T47D (cell line): Measurements from ENCODE around the gene VRK3.
A peak's percentile ranks its signal among the peaks of the same experiment; 100 is the strongest.

Source experiments
- DNase-seq, 2 experiments: peaks; one replicate each; pipeline versions ENCODE4 v3.0.0 to v3.0.0-alpha.2; 2011 to 2012; ENCODE audit warnings: low read depth in 1 of 2, low spot score in 1 of 2
- JUND ChIP-seq: IDR thresholded peaks from 2 replicates; pipeline ENCODE4 v1.6.1; 2012; ENCODE audit warnings: low read depth
- in situ Hi-C: cut with HindIII; loops from 2 replicates; pipeline ENCODE4 v1.10.0; 2016; ENCODE audit warnings: low sequenced_read_pairs, low pct_unique_long_range_greater_than_20kb

Gene VRK3

GRCh38 chr19:50022823-50023222 is 2.3 kb downstream of the VRK3 start:
- TF ChIP-seq JUND: no peak
- DNase-seq: no peak
- in situ Hi-C loops: no loop called here

DNA sequence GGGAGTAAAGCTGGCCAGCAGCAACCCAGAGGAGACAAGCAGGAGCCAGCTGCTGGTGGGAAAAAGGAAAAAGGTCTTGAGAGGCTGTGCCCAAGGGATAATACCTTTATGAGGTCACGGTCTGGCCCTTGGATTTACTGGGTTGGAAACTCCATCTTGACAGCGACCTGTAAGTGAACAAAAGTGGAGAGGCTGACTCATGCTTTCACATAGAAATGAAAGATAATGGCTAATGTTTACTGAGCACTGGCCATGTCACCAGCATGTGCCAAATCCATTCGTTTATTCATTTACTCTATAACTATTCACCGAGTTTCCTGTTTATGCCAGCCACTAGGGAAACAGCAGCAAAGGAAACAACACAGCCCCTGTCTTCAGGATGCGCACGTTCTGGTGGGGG is 4.7 kb downstream of the VRK3 start:
- in situ Hi-C loops: no loop called here
- no peak for TF ChIP-seq JUND
- no peak for DNase-seq

- no peak for TF ChIP-seq JUND
- no peak for DNase-seq
- in situ Hi-C loops: no loop called here
Observed at GRCh38 chr19:50016225-50016807, 8.9 kb downstream of the VRK3 start.

- no peak for TF ChIP-seq JUND
- in situ Hi-C loops: no loop called here
- peak; percentile 24 for DNase-seq
Observed at GRCh38 chr19:50008532-50008931, 16.6 kb downstream of the VRK3 start.

GRCh38 chr19:50007947-50008346 is 17.2 kb downstream of the VRK3 start:
- DNase-seq: no peak
- no peak for TF ChIP-seq JUND
- in situ Hi-C loops: no loop called here

DNA sequence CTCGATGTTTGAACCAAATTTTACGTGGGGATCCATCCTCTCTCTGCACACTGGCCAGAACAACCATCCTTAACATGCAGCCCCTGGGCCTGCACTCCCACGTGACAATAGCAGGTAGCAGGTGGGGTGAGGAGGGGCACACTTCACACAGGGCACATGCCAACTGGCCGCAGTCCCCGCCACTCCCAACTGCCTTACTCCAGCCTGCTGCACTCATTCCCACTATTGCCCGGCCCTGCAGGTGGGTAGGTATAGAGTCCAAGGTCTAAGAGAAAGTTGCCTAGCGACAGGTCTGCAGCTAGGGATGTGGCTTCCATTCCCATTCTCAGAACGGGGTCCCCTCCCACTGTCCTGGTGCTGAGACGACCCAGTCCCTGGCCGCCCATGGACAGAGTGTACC is 18.0 kb downstream of the VRK3 start:
- in situ Hi-C loops: no loop called here
- no peak for DNase-seq
- TF ChIP-seq JUND: no peak

DNA sequence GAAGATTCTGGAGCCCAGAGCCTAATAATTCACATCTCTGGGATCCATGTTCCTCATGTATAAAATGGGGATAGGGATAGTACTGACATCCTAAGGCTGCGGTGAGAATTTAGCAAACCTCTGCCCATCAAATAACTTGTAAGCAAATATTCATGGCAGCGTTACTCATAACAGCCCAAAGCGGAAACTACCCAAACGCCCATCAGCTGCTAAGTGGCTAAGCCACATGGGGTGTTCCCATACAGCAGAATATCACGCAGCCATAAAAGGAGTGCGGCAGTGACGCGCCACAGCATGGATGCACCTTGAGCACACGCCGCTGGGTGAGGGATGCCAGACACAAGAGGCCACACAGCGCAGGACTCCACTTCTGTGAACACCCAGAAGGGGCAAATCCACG is 19.7 kb downstream of the VRK3 start:
- no peak for DNase-seq
- in situ Hi-C loops: no loop called here
- TF ChIP-seq JUND: no peak

GRCh38 chr19:50003810-50004419 is 21.3 kb downstream of the VRK3 start:
- no peak for DNase-seq
- TF ChIP-seq JUND: no peak
- in situ Hi-C loops: no loop called here

GRCh38 chr19:50003254-50003788 is 21.9 kb downstream of the VRK3 start:
- in situ Hi-C loops: no loop called here
- no peak for DNase-seq
- no peak for TF ChIP-seq JUND

- in situ Hi-C loops: no loop called here
- TF ChIP-seq JUND: no peak
- DNase-seq: no peak
Observed at GRCh38 chr19:50002386-50002960, 22.7 kb downstream of the VRK3 start.

DNA sequence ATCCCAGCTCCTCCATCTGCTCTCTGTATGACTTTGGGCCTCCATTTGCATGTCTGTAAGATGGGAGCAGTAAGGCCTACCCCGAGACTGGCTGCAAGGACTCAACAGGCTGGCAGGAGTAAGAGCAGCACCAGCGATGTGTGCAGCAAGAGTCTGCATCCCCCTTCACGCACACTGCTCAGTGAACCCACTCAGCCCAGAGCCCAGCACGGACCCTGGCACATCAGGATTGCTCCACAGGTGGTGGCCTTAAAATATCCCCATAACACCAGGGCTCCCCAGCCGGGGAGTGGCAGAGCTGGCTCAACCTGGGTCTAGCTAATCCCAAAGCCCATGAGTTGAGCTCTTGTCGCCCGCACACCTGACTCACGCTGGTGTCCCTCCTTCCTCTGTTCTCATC is 23.4 kb downstream of the VRK3 start:
- no peak for TF ChIP-seq JUND
- in situ Hi-C loops: no loop called here
- no peak for DNase-seq

- TF ChIP-seq JUND: no peak
- no peak for DNase-seq
- in situ Hi-C loops: no loop called here
Observed at GRCh38 chr19:50000841-50001557, 24.2 kb downstream of the VRK3 start.
